HepG2 (cell line): Measurements from ENCODE around the gene C1orf116.

ENCODE experiments used
- CC2D1A ChIP-seq: sonication (generic); formaldehyde crosslinking; IDR thresholded peaks from 2 replicates; pipeline ENCODE4 v1.8.1; 2023; ENCODE audit warnings: mild to moderate bottlenecking, missing genetic modification reagents
- HDAC1 ChIP-seq: sonication (generic); formaldehyde crosslinking; IDR thresholded peaks from 2 replicates; pipeline ENCODE4 v1.5.1; 2020; ENCODE audit warnings: mild to moderate bottlenecking, missing genetic modification reagents
- NFRKB ChIP-seq: fragments of 450-650 bp; IDR thresholded peaks from 2 replicates; pipeline ENCODE4 v1.6.1; 2017
- TOPORS ChIP-seq: sonication (generic); formaldehyde crosslinking; IDR thresholded peaks from 2 replicates; pipeline ENCODE4 v1.8.0; 2023; ENCODE audit warnings: mild to moderate bottlenecking, missing genetic modification reagents
- ZBTB20 ChIP-seq: sonication (generic); formaldehyde crosslinking; IDR thresholded peaks from 2 replicates; pipeline ENCODE4 v1.8.1; 2023; ENCODE audit warnings: missing genetic modification reagents, low read depth, mild to moderate bottlenecking, borderline replicate concordance
- ZNF556 ChIP-seq: sonication (generic); formaldehyde crosslinking; IDR thresholded peaks from 2 replicates; pipeline ENCODE4 v1.4.0; 2020; ENCODE audit warnings: mild to moderate bottlenecking, missing genetic modification reagents, borderline replicate concordance
- ZNF776 ChIP-seq: sonication (generic); formaldehyde crosslinking; IDR thresholded peaks from 2 replicates; pipeline ENCODE4 v1.4.0; 2020; ENCODE audit warnings: mild to moderate bottlenecking, missing genetic modification reagents
- TF ChIP-seq, protein P1 (sequence below): sonication (generic); formaldehyde crosslinking; IDR thresholded peaks from 2 replicates; pipeline ENCODE4 v1.8.1; 2023; ENCODE audit warnings: mild to moderate bottlenecking, missing genetic modification reagents, borderline replicate concordance
- TF ChIP-seq, protein P2 (sequence below): sonication (generic); formaldehyde crosslinking; IDR thresholded peaks from 2 replicates; pipeline ENCODE4 v1.4.0; 2020; ENCODE audit warnings: missing genetic modification reagents

GRCh38 chr1:207045453-207045852 lies 12.9 kb upstream of the C1orf116 start:
- TF ChIP-seq CC2D1A: no peak
- TF ChIP-seq, protein P1, sequence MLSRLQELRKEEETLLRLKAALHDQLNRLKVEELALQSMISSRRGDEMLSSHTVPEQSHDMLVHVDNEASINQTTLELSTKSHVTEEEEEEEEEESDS (CRISPR knock-in tag): no peak
- TF ChIP-seq TOPORS (CRISPR knock-in tag): no peak
- TF ChIP-seq NFRKB: no peak
- TF ChIP-seq, protein P2, sequence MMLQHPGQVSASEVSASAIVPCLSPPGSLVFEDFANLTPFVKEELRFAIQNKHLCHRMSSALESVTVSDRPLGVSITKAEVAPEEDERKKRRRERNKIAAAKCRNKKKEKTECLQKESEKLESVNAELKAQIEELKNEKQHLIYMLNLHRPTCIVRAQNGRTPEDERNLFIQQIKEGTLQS (CRISPR knock-in tag): no peak
- no peak for TF ChIP-seq ZNF776
- no peak for TF ChIP-seq HDAC1 (CRISPR knock-in tag)
- TF ChIP-seq ZNF556 (CRISPR knock-in tag): no peak
- no peak for TF ChIP-seq ZBTB20
